Endothelial cell of umbilical vein (primary cell): ENCODE results near the gene RIMBP2. TPM values are rescaled to one million over a fixed set of nuclear protein-coding genes. Genes with fewer than 3 reads are reported as not detected.

ENCODE experiments used
- BruUV-seq: library from RNA; stranded (reverse); fragments of 400-500 nt; replicated peaks from 2 replicates; lab custom pipeline; 2021; lab: Mats Ljungman, UMichigan
- CTCF ChIA-PET: fragments of 300-600, 350-600 bp; sonication (Branson Sonifier 250); formaldehyde crosslinking; loops from one replicate; lab custom pipeline; 2021; ENCODE audit warnings: antibody characterized with exemption, inconsistent platforms; lab: Charles Lee
- POLR2A ChIA-PET: fragments of 300-600, 350-600 bp; sonication (Branson Sonifier 250); formaldehyde crosslinking; loops from one replicate; lab custom pipeline; 2021; ENCODE audit warnings: antibody characterized with exemption, inconsistent platforms; lab: Charles Lee
- DNase-seq: peaks from one replicate; pipeline ENCODE4 v3.0.0-alpha.2; 2011; ENCODE audit warnings: low read depth, low spot score
- FAIRE-seq: peaks from 2 replicates; lab custom pipeline; 2011; peaks lifted over from hg19 to GRCh38; lab: Jason Lieb, UNC
- H2AFZ ChIP-seq: 2 replicates; pipeline ENCODE4 v1.6.0; 2012; ENCODE audit warnings: low read depth, low read length, control low read depth, inconsistent platforms
- H3K27ac ChIP-seq: 2 replicates; pipeline ENCODE4 v1.5.1; 2011; ENCODE audit warnings: low read depth, mild to moderate bottlenecking, control low read depth, low read length, moderate library complexity; ENCODE audit not compliant: insufficient read depth
- H3K27me3 ChIP-seq, 2 experiments: 2 replicates each; pipeline versions ENCODE4 v1.6.0 to v1.6.1; 2011; ENCODE audit warnings: low read length in 2 of 2, mixed read lengths in 1 of 2; ENCODE audit not compliant: control insufficient read depth in 2 of 2, insufficient read depth in 2 of 2
- H3K36me3 ChIP-seq, 2 experiments: 2 replicates in 1 of 2; 3 replicates in 1 of 2; pipeline ENCODE4 v1.5.1; 2011; ENCODE audit warnings: low read length in 2 of 2, mild to moderate bottlenecking in 1 of 2, moderate library complexity in 1 of 2; ENCODE audit not compliant: control insufficient read depth in 2 of 2, insufficient read depth in 2 of 2; ENCODE audit errors: extremely low read depth in 1 of 2
- H3K4me1 ChIP-seq: 3 replicates; pipeline ENCODE4 v1.5.1; 2011; ENCODE audit warnings: mild to moderate bottlenecking, low read length; ENCODE audit not compliant: control insufficient read depth, insufficient read depth; ENCODE audit errors: extremely low read depth
- H3K4me2 ChIP-seq: 2 replicates; pipeline ENCODE4 v1.6.1; 2011; ENCODE audit warnings: low read length, control low read depth, mixed read lengths; ENCODE audit not compliant: insufficient read depth
- H3K4me3 ChIP-seq, 3 experiments: fragments of 200-600 bp in 1 of 3; sonication (generic), shearing (Covaris generic) in 1 of 3; replicated peaks in 1 of 3; 2 replicates each; pipeline ENCODE4 v1.5.1; 2011 to 2016; ENCODE audit warnings: control low read depth in 3 of 3, low read length in 3 of 3, mild to moderate bottlenecking in 2 of 3, inconsistent platforms in 1 of 3, low read depth in 1 of 3, moderate library complexity in 1 of 3; ENCODE audit not compliant: insufficient read depth in 1 of 3
- H3K79me2 ChIP-seq: 2 replicates; pipeline ENCODE4 v1.6.0; 2012; ENCODE audit warnings: low read length, inconsistent platforms; ENCODE audit not compliant: control insufficient read depth, insufficient read depth
- H3K9ac ChIP-seq: replicated peaks from 2 replicates; pipeline ENCODE3; 2011; ENCODE audit warnings: low read length, control low read depth; ENCODE audit not compliant: insufficient read depth; ENCODE audit errors: extremely low read depth
- H3K9me1 ChIP-seq: replicated peaks from 3 replicates; pipeline ENCODE4 v1.6.0; 2011; ENCODE audit warnings: mild to moderate bottlenecking, low read length; ENCODE audit not compliant: control insufficient read depth, insufficient read depth; ENCODE audit errors: extremely low read depth
- H3K9me3 ChIP-seq: replicated peaks from 2 replicates; pipeline ENCODE4 v1.5.1; 2012; ENCODE audit warnings: low read length, inconsistent platforms; ENCODE audit not compliant: control insufficient read depth, insufficient read depth
- H4K20me1 ChIP-seq: replicated peaks from 2 replicates; pipeline ENCODE3; 2011; ENCODE audit warnings: mild to moderate bottlenecking, low read length; ENCODE audit not compliant: control insufficient read depth, insufficient read depth; ENCODE audit errors: extremely low read depth
- CTCF ChIP-seq, 2 donors: IDR thresholded peaks; 1 replicate in 1 of 2; 2 replicates in 1 of 2; pipeline ENCODE4 v1.5.1; 2011; ENCODE audit warnings: low read length in 2 of 2, mild to moderate bottlenecking in 2 of 2, moderate library complexity in 2 of 2, control low read depth in 1 of 2, inconsistent platforms in 1 of 2, low read depth in 1 of 2; ENCODE audit not compliant: insufficient read depth in 1 of 2; ENCODE audit errors: extremely low read depth in 1 of 2
- EZH2 ChIP-seq: IDR thresholded peaks from 2 replicates; pipeline ENCODE4 v1.6.1; 2012; ENCODE audit warnings: borderline replicate concordance, low read depth, mild to moderate bottlenecking, moderate library complexity, low read length, inconsistent platforms; ENCODE audit not compliant: severe bottlenecking
- FOS ChIP-seq: IDR thresholded peaks from 2 replicates; pipeline ENCODE4 v1.6.1; 2011; ENCODE audit warnings: mild to moderate bottlenecking, low read length, moderate library complexity, borderline replicate concordance; ENCODE audit not compliant: insufficient read depth
- GATA2 ChIP-seq: IDR thresholded peaks from 2 replicates; pipeline ENCODE4 v1.7.0; 2011; ENCODE audit warnings: low read depth, mild to moderate bottlenecking, moderate library complexity, mixed read lengths, low read length; ENCODE audit not compliant: insufficient read length, insufficient read depth
- JUN ChIP-seq: IDR thresholded peaks from 2 replicates; pipeline ENCODE4 v1.6.1; 2011; ENCODE audit warnings: borderline replicate concordance, low read depth; ENCODE audit not compliant: insufficient read length, insufficient read depth
- MAX ChIP-seq: IDR thresholded peaks from 2 replicates; pipeline ENCODE4 v1.6.1; 2011; ENCODE audit not compliant: insufficient read depth, insufficient read length
- MYC ChIP-seq: IDR thresholded peaks from one replicate; pipeline ENCODE4 v1.6.1; 2011; ENCODE audit warnings: mild to moderate bottlenecking, low read depth, low read length
- POLR2A ChIP-seq: IDR thresholded peaks from 2 replicates; pipeline ENCODE4 v1.6.1; 2012; ENCODE audit warnings: low read depth, mild to moderate bottlenecking, control low read depth, low read length
- POLR2AphosphoS5 ChIP-seq: IDR thresholded peaks from 2 replicates; pipeline ENCODE4 v1.6.1; 2012; ENCODE audit warnings: low read depth, mild to moderate bottlenecking, control low read depth, low read length, moderate library complexity; ENCODE audit not compliant: insufficient read depth
- dilution Hi-C: fragments of 300-500 bp; cut with MboI; formaldehyde crosslinking; loops from one replicate; pipeline ENCODE4 v1.15.0; 2019; ENCODE audit warnings: low sequenced_read_pairs; ENCODE audit not compliant: extremely low pct_ligation_motif_present
- intact Hi-C: fragments of 100-400 bp; cut with micrococcal nuclease; formaldehyde crosslinking; loops from one replicate; pipeline ENCODE4 v1.10.0; 2022
- polyA plus RNA-seq, 4 experiments: library from polyadenylated mRNA; depleted of rRNA in 3 of 4; stranded (reverse) in 3 of 4; unstranded in 1 of 4; fragments of >200 nt; gene quantifications; 2 replicates each; pipeline versions ENCODE4 v1.2.1 to v1.2.3, GENCODE V29; 2011 to 2012; ENCODE audit warnings: missing spikeins in 1 of 4
- total RNA-seq: library from RNA; stranded (reverse); gene quantifications from 2 replicates; pipeline ENCODE4 v1.2.3, GENCODE V29; 2021

RIMBP2 gene
- total and polyA plus RNA-seq, 2 donors (not counting 3 experiments of a cell fraction or from before 2014, with no cell fraction given): 0.04 TPM; not detected in 1

GRCh38 chr12:130347588-130347987 is 368.5 kb downstream of the RIMBP2 start:
- TF ChIP-seq MAX: no peak
- no peak for TF ChIP-seq CTCF (IDR thresholded peaks at IDR 0.05; ENCODE audit: extremely low read depth in 1 of 2, insufficient read depth in 1 of 2, low read depth in 1 of 2, low read length in 2 of 2)
- TF ChIP-seq JUN: no peak
- TF ChIP-seq POLR2AphosphoS5: no peak
- TF ChIP-seq POLR2A: no peak
- TF ChIP-seq MYC: no peak
- TF ChIP-seq GATA2: no peak
- no peak for TF ChIP-seq EZH2
- TF ChIP-seq FOS: no peak
- Histone ChIP-seq H3K27ac (no peak overlapping the region), H2AFZ (no peak overlapping the region), H3K27me3 (no peaks in the 10 kb centered on the region), H3K9me3 (peaks cover 2% of the 10 kb centered on the region), H3K79me2 (no peaks in the 10 kb centered on the region), H3K4me1 (no peaks in the 10 kb centered on the region), H3K4me3 (no peak overlapping the region), H3K9ac (no peak overlapping the region), H3K4me2 (no peak overlapping the region), H3K9me1 (no peaks in the 10 kb centered on the region), H4K20me1 (no peaks in the 10 kb centered on the region), H3K36me3 (no peaks in the 10 kb centered on the region)
- ChIA-PET CTCF (no interaction called here), POLR2A (no interaction called here)
- DNase-seq: no peak
- no peak for FAIRE-seq
- intact Hi-C loops: no loop called here
- dilution Hi-C loops: no loop called here
- BruUV-seq: no TSS peak

Other genes starting within 250 kb of the RIMBP2 start
- gene STX2, start 123.0 kb upstream of the RIMBP2 start, total RNA-seq: 30.7 and 32.6 TPM in 2 replicates
- 24.2 and 26.2 TPM in 2 replicates for gene STX2, start 123.0 kb upstream of the RIMBP2 start, polyA plus RNA-seq
- 1,205 and 1,212 TPM in 2 replicates for gene RAN, start 155.8 kb upstream of the RIMBP2 start, total RNA-seq
- 986 and 1,075 TPM in 2 replicates for gene RAN, start 155.8 kb upstream of the RIMBP2 start, polyA plus RNA-seq
- gene ADGRD1, start 237.6 kb upstream of the RIMBP2 start, total RNA-seq: not detected in 2 replicates
- 0.03 and 0.07 TPM in 2 replicates for gene ADGRD1, start 237.6 kb upstream of the RIMBP2 start, polyA plus RNA-seq